NCI-H2171 (cell line): Measurements from ENCODE around the gene CLEC4F.
"Not testable (repeated sequence)": the region's sequence is repeated elsewhere in the genome, so short reads cannot be mapped to it uniquely, and the experiment has no call there.

ENCODE experiments used
- DNase-seq: peaks from one replicate; lab custom pipeline; 2025; lab: John Stamatoyannopoulos, UW

The CLEC4F gene

DNA sequence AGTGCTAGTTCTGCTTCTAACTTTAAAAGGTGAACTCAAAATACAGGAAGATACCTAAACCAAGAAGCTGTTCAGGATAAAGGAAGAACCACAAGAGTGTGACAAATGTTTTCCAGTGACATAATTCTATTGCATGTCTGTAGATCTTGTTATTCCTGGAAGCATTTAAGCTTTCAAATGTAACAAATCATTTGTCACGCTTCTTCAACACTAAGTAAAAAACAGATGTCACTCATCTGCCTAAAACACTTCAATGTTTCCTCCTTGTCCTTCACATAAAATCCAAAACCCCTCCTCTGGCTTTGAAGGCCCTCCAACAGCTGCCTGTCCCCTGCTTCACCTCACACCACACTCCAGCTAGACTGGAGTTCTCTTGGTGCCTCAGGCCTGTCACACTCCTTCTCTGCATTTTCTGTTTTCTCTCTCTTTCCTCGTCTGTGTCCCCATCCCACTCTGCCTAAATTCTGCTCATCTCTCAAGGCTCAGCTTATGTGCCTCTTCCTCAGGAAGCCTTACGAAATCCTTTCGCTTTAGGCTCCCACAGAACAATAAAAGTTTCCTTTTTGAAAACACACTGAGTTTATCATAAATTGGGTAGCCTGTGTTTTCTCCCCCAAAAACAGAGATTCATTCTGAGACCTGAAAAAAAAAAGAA lies 6.4 kb upstream of the CLEC4F start:
- DNase-seq = no peak

DNA sequence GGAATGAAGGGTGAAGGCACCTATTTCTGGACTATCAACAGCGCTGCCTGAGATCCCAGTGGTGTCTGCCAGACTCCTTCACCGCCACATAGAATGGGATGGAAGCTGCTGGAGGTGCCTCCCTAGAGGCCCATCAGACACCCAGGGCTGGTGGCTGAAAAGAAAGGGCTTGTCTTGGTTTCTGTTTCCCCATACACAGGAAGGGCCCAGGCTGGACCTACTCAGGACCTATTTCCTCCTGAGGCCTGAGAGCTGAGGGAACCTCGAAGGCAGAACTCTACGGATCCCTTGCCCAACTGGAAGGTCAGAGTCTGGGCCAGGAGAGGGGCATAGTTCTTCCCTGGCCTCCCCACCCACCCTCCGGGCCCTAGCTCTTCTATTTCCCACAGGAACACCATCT lies 2.9 kb upstream of the CLEC4F start:
- no peak for DNase-seq

GRCh38 chr2:70822843-70823242 lies 2.4 kb upstream of the CLEC4F start:
- DNase-seq = no peak

DNA sequence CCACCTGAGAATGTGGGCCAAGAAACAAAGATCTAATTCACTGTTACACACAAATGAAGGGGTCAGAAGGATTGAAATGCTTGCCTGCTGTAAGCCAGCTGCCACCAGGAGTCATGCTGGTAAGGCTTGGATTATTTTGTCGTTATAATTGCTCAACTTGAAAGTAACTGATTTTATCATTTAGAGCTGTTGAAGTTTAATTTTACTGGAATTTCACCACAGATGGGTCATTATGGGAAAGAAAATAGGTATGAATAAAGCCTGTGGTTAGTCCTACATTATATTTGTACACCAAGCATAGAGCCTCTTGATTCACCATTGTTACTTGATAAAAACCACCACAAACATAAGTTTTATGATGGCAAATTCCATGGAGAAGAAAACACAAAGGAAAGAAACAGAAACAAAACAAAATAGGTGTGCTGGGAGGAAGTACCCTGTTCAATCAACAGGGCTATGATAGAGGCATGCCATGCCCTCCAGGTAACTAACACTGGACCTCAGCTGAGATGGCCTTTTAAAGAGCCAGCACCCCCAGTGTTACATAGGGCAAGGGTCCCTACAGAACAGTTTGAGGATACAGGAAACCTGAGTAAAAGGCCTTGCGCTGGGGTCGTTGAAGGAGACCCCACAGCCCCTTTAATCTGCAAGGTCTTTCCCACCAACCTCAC lies 3.0 kb downstream of the CLEC4F start:
- no peak for DNase-seq

DNA sequence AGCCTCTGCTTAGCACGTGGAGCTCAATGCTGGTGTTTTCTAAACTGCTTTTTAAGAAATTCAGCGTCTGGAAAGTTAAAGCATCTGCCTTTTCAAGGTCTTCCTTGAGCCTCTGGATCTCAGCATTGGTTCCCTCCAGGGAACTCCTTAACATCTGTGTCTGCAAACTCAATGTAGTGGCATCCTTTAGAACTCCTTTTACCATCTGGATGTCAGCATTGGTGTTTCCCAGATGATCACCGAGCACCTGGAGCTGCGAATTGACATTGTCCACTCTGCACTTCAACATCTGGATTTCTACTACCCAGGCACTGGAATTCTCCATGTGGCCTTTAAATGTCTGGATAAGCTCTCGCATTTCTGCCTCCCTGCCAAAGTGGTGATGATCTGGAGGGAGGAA lies 3.7 kb downstream of the CLEC4F start:
- DNase-seq = no peak

GRCh38 chr2:70808983-70809958 lies 11.1 kb downstream of the CLEC4F start:
- no peak for DNase-seq

GRCh38 chr2:70807828-70808118 lies 12.6 kb downstream of the CLEC4F start:
- DNase-seq = no peak

- no peak for DNase-seq
Observed at GRCh38 chr2:70807102-70807827, 13.1 kb downstream of the CLEC4F start.

- DNase-seq = no peak
Observed at GRCh38 chr2:70806620-70807019, 13.8 kb downstream of the CLEC4F start.

- DNase-seq = no peak
Observed at GRCh38 chr2:70806013-70806412, 14.4 kb downstream of the CLEC4F start.

GRCh38 chr2:70801607-70802263 lies 18.7 kb downstream of the CLEC4F start:
- no peak for DNase-seq

DNA sequence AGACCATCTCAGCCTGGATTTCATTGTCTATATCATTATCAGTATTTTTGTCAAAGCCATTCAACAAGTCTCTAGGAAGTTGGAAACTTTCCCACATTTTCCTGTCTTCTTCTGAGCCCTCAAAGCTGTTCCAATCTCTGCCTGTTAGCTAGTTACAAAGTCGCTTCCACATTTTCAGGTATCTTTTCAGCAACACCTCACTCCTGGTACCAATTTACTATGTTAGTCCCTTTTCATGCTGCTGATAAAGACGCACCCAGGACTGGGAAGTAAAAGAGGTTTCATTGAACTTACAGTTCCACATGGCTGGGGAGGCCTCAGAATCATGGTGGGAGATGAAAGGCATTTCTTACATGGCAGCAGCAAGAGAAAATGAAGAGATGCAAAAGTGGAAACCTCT lies 20.7 kb downstream of the CLEC4F start:
- no peak for DNase-seq

DNA sequence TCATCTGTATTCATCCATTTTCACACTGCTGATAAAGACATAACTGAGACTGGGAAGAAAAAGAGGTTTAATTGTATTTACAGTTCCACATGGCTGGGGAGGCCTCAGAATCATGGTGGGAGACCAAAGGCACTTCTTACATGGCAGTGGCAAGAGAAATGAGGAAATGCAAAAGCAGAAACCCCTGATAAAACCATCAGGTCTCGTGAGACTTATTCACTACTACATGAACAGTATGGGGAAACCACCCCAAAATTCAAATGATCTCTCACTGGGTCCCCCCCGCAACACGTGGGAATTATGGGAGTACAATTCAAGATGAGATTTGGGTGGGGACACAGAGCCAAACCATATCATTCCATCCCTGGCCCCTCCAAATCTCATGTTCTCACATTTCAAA lies 22.4 kb downstream of the CLEC4F start:
- not testable (repeated sequence) for DNase-seq

DNA sequence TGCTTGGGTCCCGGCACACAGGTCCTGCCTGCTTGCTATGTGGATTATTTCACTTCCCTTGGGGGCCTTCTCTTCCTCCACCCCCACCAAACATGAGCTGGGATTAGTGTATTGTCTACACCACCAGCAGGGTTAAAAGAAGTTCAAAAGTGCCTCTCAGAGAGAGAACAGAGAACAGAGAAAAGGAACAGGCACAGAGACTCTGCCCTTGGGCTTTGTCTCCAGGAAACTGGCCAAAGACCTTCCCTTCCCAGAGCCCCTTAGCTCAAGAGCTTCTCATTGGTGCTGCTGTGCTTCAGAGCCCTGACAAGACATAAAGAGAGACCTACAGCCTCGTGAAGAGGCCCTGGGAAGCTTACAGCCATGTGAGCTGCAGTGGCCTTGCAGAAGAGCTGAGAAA lies 22.9 kb downstream of the CLEC4F start:
- no peak for DNase-seq

DNA sequence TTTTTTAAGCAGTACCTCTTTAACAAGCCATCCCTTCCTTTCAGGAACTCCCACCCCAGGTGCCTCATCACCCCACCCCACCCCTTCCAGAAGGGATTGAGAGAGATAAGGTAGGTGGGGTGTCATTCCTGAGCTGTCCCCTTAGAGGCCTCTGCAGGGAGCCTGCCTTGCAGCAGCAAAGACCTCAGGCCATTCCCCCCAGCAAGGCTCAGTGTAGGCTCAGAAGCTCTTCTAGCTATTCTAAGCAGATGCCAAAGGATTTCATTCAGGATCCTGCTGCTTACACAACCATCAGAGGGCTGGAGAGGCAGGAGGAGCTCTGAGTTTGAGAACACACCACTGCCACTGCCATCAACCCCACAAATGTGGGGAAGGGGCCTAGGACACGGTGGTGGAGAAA lies 24.1 kb downstream of the CLEC4F start:
- DNase-seq = no peak

DNA sequence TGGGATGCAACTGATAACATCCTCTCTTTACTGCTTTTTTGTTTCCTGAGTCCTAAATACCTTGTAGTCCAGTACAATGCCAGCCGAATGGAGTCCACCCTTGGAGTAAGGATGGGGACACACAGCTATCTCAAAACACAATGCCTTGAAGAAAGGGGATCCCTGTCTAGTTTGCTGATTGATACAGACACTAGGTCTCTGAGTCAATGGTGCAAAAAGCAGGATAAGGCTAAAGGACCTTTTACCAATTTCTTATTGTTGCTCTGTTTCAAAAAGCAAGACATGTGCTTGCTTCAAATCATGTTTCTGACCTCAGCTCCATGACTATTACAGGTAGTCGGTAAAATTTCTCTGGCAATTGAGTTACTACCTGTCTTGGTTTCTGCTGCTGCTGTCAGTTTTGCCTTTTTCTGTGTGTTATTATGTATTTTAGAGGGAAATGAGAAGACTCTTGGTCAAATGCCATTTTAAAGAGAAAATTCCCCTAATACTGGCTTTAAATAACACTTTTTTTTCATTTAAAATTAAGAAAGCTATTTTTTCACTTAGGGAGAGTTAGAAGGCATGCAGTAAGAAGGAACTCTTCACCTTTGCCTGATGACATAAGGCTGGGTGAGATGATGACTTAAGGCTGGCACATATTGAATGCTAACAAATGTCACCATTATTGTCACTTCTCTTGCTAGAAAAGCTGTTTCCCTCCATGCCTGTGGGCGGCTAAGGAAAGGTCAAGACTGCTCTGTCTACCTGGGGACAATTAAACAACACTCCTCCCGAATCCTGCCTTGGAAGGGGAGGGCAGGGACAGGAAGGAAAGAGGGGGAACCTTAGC lies 25.0 kb downstream of the CLEC4F start:
- no peak for DNase-seq

DNA sequence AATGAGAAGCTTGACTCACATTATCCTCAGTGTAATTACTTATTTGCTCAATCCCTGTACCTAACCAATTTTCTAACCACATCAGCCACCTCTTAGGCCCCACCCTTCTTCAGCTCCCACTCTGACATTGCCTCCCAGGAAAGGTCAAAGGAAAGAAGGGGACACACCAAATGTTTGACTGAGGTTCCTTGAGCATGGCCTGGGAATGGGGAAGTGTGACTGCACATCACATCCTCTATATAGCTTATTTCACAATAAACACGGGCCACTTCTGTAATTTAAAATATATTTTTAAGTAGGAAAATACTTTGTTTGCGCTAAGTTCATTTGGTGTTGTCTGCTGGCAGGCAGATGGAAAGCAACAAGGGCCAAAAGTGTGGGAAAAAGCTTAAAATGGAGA lies 26.9 kb downstream of the CLEC4F start:
- no peak for DNase-seq

DNA sequence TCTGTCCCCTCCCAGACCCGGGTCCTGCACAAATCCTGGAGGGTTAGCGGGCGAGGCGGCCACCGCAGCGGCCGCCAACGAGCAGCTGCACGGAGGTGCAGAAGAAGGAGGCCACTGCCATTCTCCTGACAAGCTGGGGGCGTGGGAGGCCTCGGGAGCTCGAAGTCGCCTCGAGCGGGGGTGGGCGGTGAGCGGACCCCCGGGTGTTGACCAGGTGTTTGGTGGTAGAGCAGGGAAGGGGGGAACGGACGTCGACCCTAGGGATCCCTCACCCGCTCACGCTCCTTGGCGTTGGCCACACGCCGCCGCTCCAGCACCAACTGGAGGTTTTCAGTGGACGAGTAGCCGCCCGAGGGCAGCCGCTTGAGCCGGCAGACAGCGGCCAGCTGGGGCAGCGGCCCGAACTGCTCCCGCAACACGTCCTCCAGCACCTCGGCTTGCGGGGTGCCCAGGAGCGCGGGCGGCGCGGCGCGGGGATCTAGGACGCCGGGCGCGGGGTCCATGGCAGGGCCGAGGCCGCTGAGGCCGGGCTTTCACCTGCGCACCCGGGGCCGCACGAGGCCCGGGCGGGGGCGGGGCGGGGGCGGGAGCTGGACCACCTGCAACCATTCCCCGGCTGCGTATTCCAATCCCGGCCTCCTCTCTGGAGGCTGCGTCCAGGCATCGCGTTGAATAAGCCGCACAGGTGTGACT lies 30.1 kb downstream of the CLEC4F start, which contains the start of gene FIGLA:
FIGLA (minus strand) TSS at position 508 of the 693 bp plus-strand sequence; CDS start at position 503, 5 bp downstream.
- DNase-seq = no peak

- DNase-seq = peak; percentile 46
Observed at GRCh38 chr2:70789304-70790135, 30.9 kb downstream of the CLEC4F start.
